Thymus (tissue), 14 donors: ENCODE data around the gene USF3. TPM values are rescaled to one million over a fixed set of nuclear protein-coding genes. Genes with fewer than 3 reads are reported as not detected.

Experiments
- DNase-seq, 9 donors: peaks; one replicate each; pipeline ENCODE4 v3.0.0-alpha.2; 2013; ENCODE audit warnings: low spot score in 9 of 9, low read depth in 6 of 9, missing footprints in 1 of 9
- H3K27ac ChIP-seq, 2 donors: one replicate each; pipeline ENCODE4 v1.5.1; 2013; ENCODE audit warnings: control low read depth in 1 of 2, low read depth in 1 of 2, low read length in 1 of 2, mild to moderate bottlenecking in 1 of 2, moderate library complexity in 1 of 2
- H3K27me3 ChIP-seq, 2 donors: one replicate each; pipeline ENCODE4 v1.5.1; 2013; ENCODE audit warnings: low read length in 1 of 2; ENCODE audit not compliant: control insufficient read depth in 2 of 2, insufficient read depth in 1 of 2
- H3K36me3 ChIP-seq, 2 donors: one replicate each; pipeline ENCODE4 v1.5.1; 2013; ENCODE audit warnings: low read length in 1 of 2, mild to moderate bottlenecking in 1 of 2, moderate library complexity in 1 of 2; ENCODE audit not compliant: control insufficient read depth in 2 of 2, insufficient read depth in 2 of 2
- H3K4me1 ChIP-seq, 2 donors: one replicate each; pipeline ENCODE4 v1.5.1; 2013; ENCODE audit warnings: low read length in 2 of 2; ENCODE audit not compliant: control insufficient read depth in 2 of 2, insufficient read depth in 2 of 2
- H3K4me3 ChIP-seq, 2 donors: one replicate each; pipeline ENCODE4 v1.5.1; 2013; ENCODE audit warnings: low read length in 2 of 2, control low read depth in 1 of 2, mild to moderate bottlenecking in 1 of 2
- H3K9me3 ChIP-seq, 2 donors: one replicate each; pipeline ENCODE4 v1.5.1; 2013; ENCODE audit warnings: low read length in 1 of 2, mild to moderate bottlenecking in 1 of 2; ENCODE audit not compliant: control insufficient read depth in 2 of 2, insufficient read depth in 1 of 2
- whole genome bisulfite sequencing: extraction: QIAGEN DNeasy Blood & Tissue Kit; methylation state at CpG from one replicate; pipeline ENCODE4 v1.1.7; 2013; 5-methylcytosine and 5-hydroxymethylcytosine counted together
- long read RNA-seq, 10 donors: transcript quantifications; one replicate each; lab custom pipeline, GENCODE V29; 2026
- polyA plus RNA-seq: library from polyadenylated mRNA; stranded (reverse); fragments of 200-250 nt; gene quantifications from one replicate; pipeline ENCODE4 v1.2.3, GENCODE V29; 2013
- total RNA-seq: library from RNA; stranded (reverse); fragments of 120-200 nt; gene quantifications from one replicate; pipeline ENCODE4 v1.2.4, GENCODE V29; 2013
- donor health status: healthy.

Gene USF3
- total RNA-seq (9.3 TPM), polyA plus RNA-seq (8.6 TPM)
- long read RNA-seq, donor 1: 0 reads
- long read RNA-seq, donor 2, full-length matches to known transcripts: 10 of 10 reads
- long read RNA-seq, donor 2, partial matches to known transcripts: 0 of 10 reads
- long read RNA-seq, donor 2, other reads (novel, unspliced or antisense): 0 of 10 reads
- long read RNA-seq, donor 3, full-length matches to known transcripts: 3 of 3 reads
- long read RNA-seq, donor 3, partial matches to known transcripts: 0 of 3 reads
- long read RNA-seq, donor 3, other reads (novel, unspliced or antisense): 0 of 3 reads
- long read RNA-seq, donor 4, full-length matches to known transcripts: 2 of 2 reads
- long read RNA-seq, donor 4, partial matches to known transcripts: 0 of 2 reads
- long read RNA-seq, donor 4, other reads (novel, unspliced or antisense): 0 of 2 reads
- long read RNA-seq, donor 5, full-length matches to known transcripts: 3 of 15 reads
- long read RNA-seq, donor 5, partial matches to known transcripts: 12 of 15 reads
- long read RNA-seq, donor 5, other reads (novel, unspliced or antisense): 0 of 15 reads
- long read RNA-seq, donor 6, full-length matches to known transcripts: 1 of 1 reads
- long read RNA-seq, donor 6, partial matches to known transcripts: 0 of 1 reads
- long read RNA-seq, donor 6, other reads (novel, unspliced or antisense): 0 of 1 reads
- long read RNA-seq, donor 7, full-length matches to known transcripts: 2 of 2 reads
- long read RNA-seq, donor 7, partial matches to known transcripts: 0 of 2 reads
- long read RNA-seq, donor 7, other reads (novel, unspliced or antisense): 0 of 2 reads
- long read RNA-seq, donor 8, full-length matches to known transcripts: 2 of 2 reads
- long read RNA-seq, donor 8, partial matches to known transcripts: 0 of 2 reads
- long read RNA-seq, donor 8, other reads (novel, unspliced or antisense): 0 of 2 reads
- long read RNA-seq, donor 9, full-length matches to known transcripts: 2 of 2 reads
- long read RNA-seq, donor 9, partial matches to known transcripts: 0 of 2 reads
- long read RNA-seq, donor 9, other reads (novel, unspliced or antisense): 0 of 2 reads
- long read RNA-seq, donor 10, full-length matches to known transcripts: 3 of 3 reads
- long read RNA-seq, donor 10, partial matches to known transcripts: 0 of 3 reads
- long read RNA-seq, donor 10, other reads (novel, unspliced or antisense): 0 of 3 reads

- peak within 1 kb of the TSS; percentile 92 to 99 for H3K27ac ChIP-seq
- peak within 1 kb of the TSS; percentile 75 to 97 for H3K4me3 ChIP-seq
- H3K27me3 ChIP-seq: no peaks in the 10 kb centered on the region
- no peaks in the 10 kb centered on the region for H3K9me3 ChIP-seq
- under 1% methylated on average over 75 of the region's 75 CpGs for WGBS
- H3K4me1 ChIP-seq: peaks cover 5 to 14% of the 10 kb centered on the region in 2 donors
- DNase-seq: peak; percentile 51 to 91 (median 82)
- H3K36me3 ChIP-seq: peaks cover 0 to 2% of the 10 kb centered on the region in 2 donors
These were observed at the start of gene USF3 for GRCh38 chr3:113695786-113696645. Gene USF3, minus strand, starts transcription at chr3:113696642. Its CDS starts 21,764 bp downstream, at chr3:113674878.

- peak within 1 kb of the TSS; percentile 70 to 77 for H3K4me3 ChIP-seq
- no peaks in the 10 kb centered on the region for H3K36me3 ChIP-seq
- WGBS: under 1% methylated on average over 72 of the region's 72 CpGs
- H3K9me3 ChIP-seq: no peaks in the 10 kb centered on the region
- peak; percentile 71 to 96 (median 90) for DNase-seq
- H3K4me1 ChIP-seq: peaks cover 9 to 13% of the 10 kb centered on the region in 2 donors
- H3K27ac ChIP-seq: peak within 1 kb of the TSS; percentile 99 to 100
- H3K27me3 ChIP-seq: no peaks in the 10 kb centered on the region
These were observed 49.5 kb upstream of the USF3 start, which contains the start of gene NAA50 for GRCh38 chr3:113745756-113746547. Gene NAA50, minus strand, starts transcription at chr3:113746249. Its CDS starts 300 bp downstream, at chr3:113745949.

GRCh38 chr3:113744941-113745755, 48.7 kb upstream of the USF3 start:
- WGBS: 2% methylated on average over 35 of the region's 35 CpGs
- Histone ChIP-seq H3K27me3 (no peaks in the 10 kb centered on the region), H3K4me1 (peaks cover 9 to 13% of the 10 kb centered on the region in 2 donors), H3K9me3 (no peaks in the 10 kb centered on the region), H3K27ac (peak overlapping the region; percentile 99 to 100), H3K4me3 (peak overlapping the region; percentile 70 to 77), H3K36me3 (no peaks in the 10 kb centered on the region)
- peak; percentile 75 to 95 (median 87) for DNase-seq

GRCh38 chr3:113743006-113743630, 46.7 kb upstream of the USF3 start:
- Histone ChIP-seq H3K27ac (no peak overlapping the region), H3K4me3 (no peak overlapping the region), H3K9me3 (no peaks in the 10 kb centered on the region), H3K4me1 (peaks cover 9 to 13% of the 10 kb centered on the region in 2 donors), H3K36me3 (peaks cover 0 to 3% of the 10 kb centered on the region in 2 donors), H3K27me3 (no peaks in the 10 kb centered on the region)
- WGBS: 79% methylated on average over 7 of the region's 7 CpGs
- no peak for DNase-seq

- WGBS: 91% methylated on average over 1 of the region's 1 CpG
- Histone ChIP-seq H3K4me1 (peaks cover 3 to 5% of the 10 kb centered on the region in 2 donors), H3K27me3 (no peaks in the 10 kb centered on the region), H3K36me3 (peaks cover 0 to 3% of the 10 kb centered on the region in 2 donors), H3K9me3 (no peaks in the 10 kb centered on the region), H3K27ac (no peak overlapping the region), H3K4me3 (no peak overlapping the region)
- DNase-seq: no peak
These were observed 45.2 kb upstream of the USF3 start for GRCh38 chr3:113741620-113742019.

GRCh38 chr3:113741086-113741485, 44.6 kb upstream of the USF3 start:
- no peak for DNase-seq
- WGBS: 64% methylated on average over 5 of the region's 5 CpGs
- no peak overlapping the region for H3K27ac ChIP-seq

GRCh38 chr3:113736548-113737089, 40.2 kb upstream of the USF3 start:
- Histone ChIP-seq H3K9me3 (no peaks in the 10 kb centered on the region), H3K36me3 (peaks cover 0 to 10% of the 10 kb centered on the region in 2 donors), H3K27me3 (no peaks in the 10 kb centered on the region), H3K4me1 (no peaks in the 10 kb centered on the region), H3K27ac (no peak overlapping the region), H3K4me3 (no peak overlapping the region)
- WGBS: 43% methylated on average over 3 of the region's 3 CpGs
- DNase-seq: peak in 8 of 9 donors; percentile 38 to 82 (median 58)

More at GRCh38 chr3:113741086-113741485, 44.6 kb upstream of the USF3 start:
- peaks cover 0 to 3% of the 10 kb centered on the region in 2 donors for H3K36me3 ChIP-seq
- H3K4me1 ChIP-seq: peaks cover 3 to 5% of the 10 kb centered on the region in 2 donors
- H3K9me3 ChIP-seq: no peaks in the 10 kb centered on the region
- no peaks in the 10 kb centered on the region for H3K27me3 ChIP-seq
- no peak overlapping the region for H3K4me3 ChIP-seq
